Activated CD8-positive, alpha-beta memory T cell treated with anti-CD3 and anti-CD28 coated beads for 1 hour (primary cell): ENCODE measurements around the gene AMIGO3.

Source experiments
- DNase-seq, 2 donors: peaks; one replicate each; pipeline ENCODE4 v3.0.0-alpha.2; 2020; ENCODE audit warnings: low read depth in 1 of 2; ENCODE audit errors: extremely low read depth in 1 of 2

Gene AMIGO3

GRCh38 chr3:49671291-49672288 lies 47.9 kb downstream of the AMIGO3 start:
- peak; percentile 39 to 54 for DNase-seq

- DNase-seq = no peak
These were observed 48.6 kb downstream of the AMIGO3 start for GRCh38 chr3:49670940-49671290.

DNA sequence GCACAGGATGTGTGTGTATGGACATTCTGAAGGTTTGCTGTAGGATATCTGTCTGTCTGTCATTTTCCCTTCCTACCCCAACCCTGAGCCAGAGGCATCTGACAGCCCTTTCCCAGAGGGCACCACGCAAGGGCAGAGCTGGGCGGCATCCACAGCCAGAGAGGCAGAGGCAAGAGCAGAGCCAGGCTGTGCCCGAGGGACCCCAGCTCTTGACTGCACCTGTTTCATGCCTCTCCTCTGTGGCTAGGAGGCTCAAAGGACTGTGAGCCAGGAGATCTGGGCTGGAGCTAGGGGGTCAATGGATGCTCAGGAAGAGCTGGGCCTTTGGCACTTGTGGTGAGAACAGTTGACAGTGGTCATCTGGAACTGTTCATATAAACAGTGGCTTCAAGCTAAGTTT lies 50.1 kb downstream of the AMIGO3 start:
- DNase-seq = no peak

DNA sequence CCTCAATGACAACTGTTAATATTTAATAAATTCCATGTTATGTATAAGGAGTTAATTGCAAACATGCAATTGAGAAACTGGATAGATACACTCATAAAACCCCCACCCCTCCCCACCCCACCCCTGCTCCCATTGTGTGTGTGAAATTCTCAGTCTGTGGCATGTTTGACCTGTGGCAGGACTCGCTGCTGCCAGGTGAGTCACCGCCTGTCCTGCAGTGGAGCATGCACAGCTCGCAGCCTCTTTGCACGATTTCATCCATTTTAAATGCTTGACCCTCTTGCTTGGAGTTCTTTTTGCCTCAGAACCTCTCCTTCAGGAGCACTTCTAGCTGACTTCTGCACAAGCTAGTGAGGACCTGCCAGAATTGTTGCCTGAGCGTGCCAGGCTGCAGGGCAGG lies 50.6 kb downstream of the AMIGO3 start:
- no peak for DNase-seq

GRCh38 chr3:49668414-49668797 lies 51.1 kb downstream of the AMIGO3 start:
- no peak for DNase-seq

DNA sequence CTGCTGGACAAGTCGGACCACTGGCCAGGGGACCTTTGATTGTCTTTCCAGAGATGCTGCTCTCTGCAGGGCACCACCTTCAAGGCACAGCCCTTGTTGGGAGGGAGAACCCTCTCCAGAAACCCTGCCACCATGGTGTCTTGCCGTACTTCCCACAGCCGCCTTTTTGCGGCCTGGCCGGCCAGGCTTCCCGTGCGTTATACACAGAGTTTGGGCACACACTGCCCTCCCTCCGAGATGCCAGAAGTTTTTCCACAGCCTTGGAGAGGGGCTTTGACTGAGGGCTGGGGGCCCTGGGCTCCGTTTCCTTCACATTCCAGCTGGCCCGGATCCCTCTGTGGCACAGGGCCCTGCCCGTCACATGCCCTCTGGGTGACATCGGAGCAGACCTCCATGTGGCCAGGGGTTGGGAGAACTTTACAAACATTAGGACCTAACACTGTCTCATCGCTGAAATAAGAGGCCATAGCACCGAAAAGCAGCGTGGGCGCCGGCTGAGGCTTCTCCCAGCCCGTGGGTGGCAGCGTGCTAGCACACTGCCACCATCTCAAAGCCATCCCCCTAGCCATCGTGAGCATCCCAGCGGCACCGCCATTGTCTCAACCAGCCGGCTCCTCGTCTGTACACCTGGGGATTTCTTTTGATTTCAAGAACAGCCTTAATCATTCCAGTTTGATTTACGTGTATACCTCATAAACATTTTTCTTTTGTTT lies 51.6 kb downstream of the AMIGO3 start:
- DNase-seq = no peak
